ENCODE measurements around the gene NEB. TPM values are rescaled to one million over a fixed set of nuclear protein-coding genes. Genes with fewer than 3 reads are reported as not detected.
A peak's percentile ranks its signal among the peaks of the same experiment; 100 is the strongest.

Gene NEB
- total and polyA plus RNA-seq, 2 of the 13 experiments (the other 11 are each of a cell fraction or from before 2014, with no cell fraction given): 0.21 to 0.24 TPM

- no peak overlapping the region for H3K4me3 ChIP-seq (replicated peaks in 1 of 3; ENCODE audit: insufficient read depth in 1 of 3, low read depth in 2 of 3, low read length in 3 of 3)
- no peak overlapping the region for H3K4me2 ChIP-seq (ENCODE audit: low read depth, low read length)
- no TSS peak for BruUV-seq (replicated peaks)
- ATAC-seq: no peak
- no peaks in the 10 kb centered on the region for H3K36me3 ChIP-seq (replicated peaks in 1 of 2; ENCODE audit: control insufficient read depth in 1 of 2, insufficient read depth in 2 of 2, low read length in 2 of 2)
- 74% methylated on average over 3 of the region's 3 CpGs for WGBS (ENCODE audit: low lambda C conversion rate)
- H4K20me1 ChIP-seq (ENCODE audit: insufficient read depth, low read length): no peaks in the 10 kb centered on the region
- POLR2A ChIA-PET: no interaction called here
- FAIRE-seq: no peak
- no peak for TF ChIP-seq GATA4 (IDR thresholded peaks at IDR 0.05; ENCODE audit: borderline replicate concordance, low read depth)
- peak; percentile 75; the same call in 1 of the 2 replicates for TF ChIP-seq ATF7 (IDR thresholded peaks at IDR 0.05)
- TF ChIP-seq ATF7 (CRISPR knock-in tag; IDR thresholded peaks at IDR 0.05): no peak
- H3K9ac ChIP-seq (ENCODE audit: insufficient read depth, low read depth, low read length): no peak overlapping the region
- H3K4me1 ChIP-seq (ENCODE audit: insufficient read depth, low read length): peaks cover 57% of the 10 kb centered on the region
- intact Hi-C loops (cut with micrococcal nuclease; ENCODE audit: unreplicated experiment) (loop anchor here (2.0 kb wide), 1 partner anchor 36 kb away; no protein-coding TSS in a partner anchor), in situ Hi-C loops (cut with HindIII; ENCODE audit: extremely low pct_ligation_motif_present, low pct_unique_long_range_greater_than_20kb) (no loop called here)
- no peaks in the 10 kb centered on the region for H3K27me3 ChIP-seq (ENCODE audit: control insufficient read depth in 1 of 2, insufficient read depth in 2 of 2, low read length in 2 of 2)
- no peak overlapping the region for H2AFZ ChIP-seq (ENCODE audit: low read length)
- DNase-seq (ENCODE audit: low spot score): no peak
- no peaks in the 10 kb centered on the region for H3K79me2 ChIP-seq (ENCODE audit: insufficient read depth, low read length)
- CTCF ChIA-PET (ENCODE audit: low intra/inter-chr PET ratio, low total read pairs): no interaction called here
- no peaks in the 10 kb centered on the region for H3K9me3 ChIP-seq (ENCODE audit: low read length)
- no peak overlapping the region for H3K27ac ChIP-seq (ENCODE audit: extremely low read length, insufficient read depth, low read length)
Observed at GRCh38 chr2:151761193-151761592, 26.9 kb upstream of the NEB start.

DNA sequence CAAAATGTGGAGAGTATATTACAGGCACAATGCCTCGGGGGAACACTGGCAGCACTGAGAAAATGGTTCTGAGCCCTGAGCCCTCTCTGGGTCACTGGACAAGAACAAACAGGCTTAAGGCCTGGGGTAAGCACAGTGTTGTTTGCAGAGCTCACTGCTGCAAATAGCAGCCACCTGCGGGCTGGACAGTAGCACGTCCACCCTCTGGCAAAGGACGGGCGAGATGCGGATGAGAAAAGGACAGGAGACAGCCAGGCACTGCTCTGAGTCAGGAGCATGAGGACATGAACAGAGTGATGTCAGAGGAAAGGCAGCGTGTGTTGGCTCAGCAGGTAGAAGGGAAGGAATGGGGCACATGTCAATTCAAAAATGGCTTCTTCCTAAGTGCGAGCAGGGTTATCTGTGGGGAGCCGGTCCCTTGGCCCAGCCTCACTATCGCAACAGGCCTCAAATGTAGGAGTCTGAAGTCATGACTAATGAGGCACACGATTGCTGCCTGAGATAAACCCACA is 25.9 kb upstream of the NEB start:
- peak; percentile 99 for ATAC-seq
- intact Hi-C loops (cut with micrococcal nuclease; ENCODE audit: unreplicated experiment): loop anchor here (2.0 kb wide), 1 partner anchor 37 kb away; no protein-coding TSS in a partner anchor
- H3K27me3 ChIP-seq (ENCODE audit: control insufficient read depth in 1 of 2, insufficient read depth in 2 of 2, low read length in 2 of 2): no peaks in the 10 kb centered on the region
- H3K9me3 ChIP-seq (ENCODE audit: low read length): no peaks in the 10 kb centered on the region
- no peaks in the 10 kb centered on the region for H3K79me2 ChIP-seq (ENCODE audit: insufficient read depth, low read length)
- POLR2A ChIA-PET: no interaction called here
- H3K4me2 ChIP-seq (ENCODE audit: low read depth, low read length): peak overlapping the region; percentile 67
- no peak for FAIRE-seq
- no peaks in the 10 kb centered on the region for H3K36me3 ChIP-seq (replicated peaks in 1 of 2; ENCODE audit: control insufficient read depth in 1 of 2, insufficient read depth in 2 of 2, low read length in 2 of 2)
- in situ Hi-C loops (cut with HindIII; ENCODE audit: extremely low pct_ligation_motif_present, low pct_unique_long_range_greater_than_20kb): no loop called here
- H4K20me1 ChIP-seq (ENCODE audit: insufficient read depth, low read length): no peaks in the 10 kb centered on the region
- peak; percentile 79 for DNase-seq (ENCODE audit: low spot score)
- CTCF ChIA-PET (ENCODE audit: low intra/inter-chr PET ratio, low total read pairs): no interaction called here
- 23% methylated on average over 11 of the region's 11 CpGs for WGBS (ENCODE audit: low lambda C conversion rate)
- peak overlapping the region; percentile 30 for H3K27ac ChIP-seq (ENCODE audit: extremely low read length, insufficient read depth, low read length)
- peak overlapping the region; percentile 12; the same call in 1 of the 2 replicates for H3K9ac ChIP-seq (ENCODE audit: insufficient read depth, low read depth, low read length)
- no peak overlapping the region for H2AFZ ChIP-seq (ENCODE audit: low read length)
- peaks cover 62% of the 10 kb centered on the region for H3K4me1 ChIP-seq (ENCODE audit: insufficient read depth, low read length)
- BruUV-seq (replicated peaks): no TSS peak
- peak overlapping the region in 1 of 3 experiments; percentile 44; a peak in 2 of 6 replicates for H3K4me3 ChIP-seq (replicated peaks in 1 of 3; ENCODE audit: insufficient read depth in 1 of 3, low read depth in 2 of 3, low read length in 3 of 3)
- TF ChIP-seq CEBPZ (IDR thresholded peaks at IDR 0.05; ENCODE audit: low read length): no peak
- TF ChIP-seq ZNF230 (CRISPR knock-in tag; IDR thresholded peaks at IDR 0.05): peak; percentile 45; the same call in 1 of the 2 replicates
- no peak for TF ChIP-seq NKX3-1 (CRISPR knock-in tag; IDR thresholded peaks at IDR 0.05)
- TF ChIP-seq ZNF614 (CRISPR knock-in tag; IDR thresholded peaks at IDR 0.05; ENCODE audit: borderline replicate concordance): peak; percentile 77; the same call in 1 of the 2 replicates
- TF ChIP-seq ZNF367 (CRISPR knock-in tag; IDR thresholded peaks at IDR 0.05; ENCODE audit: borderline replicate concordance): no peak
- TF ChIP-seq, protein P1, sequence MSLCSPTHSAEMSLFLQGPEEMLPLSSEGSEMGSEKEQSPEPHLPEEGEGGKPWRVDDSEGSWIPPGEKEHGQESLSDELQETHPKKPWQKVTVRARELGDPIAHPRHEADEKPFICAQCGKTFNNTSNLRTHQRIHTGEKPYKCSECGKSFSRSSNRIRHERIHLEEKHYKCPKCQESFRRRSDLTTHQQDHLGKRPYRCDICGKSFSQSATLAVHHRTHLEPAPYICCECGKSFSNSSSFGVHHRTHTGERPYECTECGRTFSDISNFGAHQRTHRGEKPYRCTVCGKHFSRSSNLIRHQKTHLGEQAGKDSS (CRISPR knock-in tag; IDR thresholded peaks at IDR 0.05; ENCODE audit: borderline replicate concordance, low read depth): peak; percentile 96
- no peak for TF ChIP-seq JUNB (CRISPR knock-in tag; IDR thresholded peaks at IDR 0.05; ENCODE audit: borderline replicate concordance)
- TF ChIP-seq, protein P2, sequence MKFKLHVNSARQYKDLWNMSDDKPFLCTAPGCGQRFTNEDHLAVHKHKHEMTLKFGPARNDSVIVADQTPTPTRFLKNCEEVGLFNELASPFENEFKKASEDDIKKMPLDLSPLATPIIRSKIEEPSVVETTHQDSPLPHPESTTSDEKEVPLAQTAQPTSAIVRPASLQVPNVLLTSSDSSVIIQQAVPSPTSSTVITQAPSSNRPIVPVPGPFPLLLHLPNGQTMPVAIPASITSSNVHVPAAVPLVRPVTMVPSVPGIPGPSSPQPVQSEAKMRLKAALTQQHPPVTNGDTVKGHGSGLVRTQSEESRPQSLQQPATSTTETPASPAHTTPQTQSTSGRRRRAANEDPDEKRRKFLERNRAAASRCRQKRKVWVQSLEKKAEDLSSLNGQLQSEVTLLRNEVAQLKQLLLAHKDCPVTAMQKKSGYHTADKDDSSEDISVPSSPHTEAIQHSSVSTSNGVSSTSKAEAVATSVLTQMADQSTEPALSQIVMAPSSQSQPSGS (CRISPR knock-in tag; IDR thresholded peaks at IDR 0.05): no peak
- TF ChIP-seq ZNF589 (CRISPR knock-in tag; conservative IDR thresholded peaks at IDR 0.05): peak; percentile 76; the same call in 1 of the 2 replicates
- TF ChIP-seq ZNF101 (CRISPR knock-in tag; IDR thresholded peaks at IDR 0.05; ENCODE audit: borderline replicate concordance, low read depth): no peak
